Left colon (tissue), 2 donors: ENCODE measurements around the gene BANP. TPM values are rescaled to one million over a fixed set of nuclear protein-coding genes. Genes with fewer than 3 reads are reported as not detected.
"Not testable (repeated sequence)": the region's sequence is repeated elsewhere in the genome, so short reads cannot be mapped to it uniquely, and the experiment has no call there.

Source experiments
- ATAC-seq: fragments of 200-7000 bp; cut with Tn5 transposase; one replicate; pipeline ENCODE4 v1.9.1; 2020; ENCODE audit warnings: mild to moderate bottlenecking, moderate library complexity
- DNase-seq, 2 donors: peaks; one replicate each; pipeline ENCODE4 v3.0.0-alpha.2; 2020
- intact Hi-C, 2 donors: fragments of 100-400 bp; cut with DNase I in 1 of 2; cut with micrococcal nuclease in 1 of 2; formaldehyde crosslinking; loops; one replicate each; pipeline versions ENCODE4 v1.11.2 to v1.14.0; 2022; cut with DNase I, micrococcal nuclease
- total RNA-seq, 2 donors: library from RNA; stranded (reverse); fragmentation: NEBNext Ultra II Directional; extraction: Animal tissue kit (Norgen Biotek cat#: 25700); gene quantifications; one replicate each; pipeline ENCODE4 v1.2.1, GENCODE V29; 2021
- donor health status: DM: no; HTN: no; CAD: no.
- donor health status: DM: yes; HTN: yes; CAD: no.

BANP gene
- total RNA-seq, 2 donors from 2014 or later: 19.5 to 20.2 TPM

DNA sequence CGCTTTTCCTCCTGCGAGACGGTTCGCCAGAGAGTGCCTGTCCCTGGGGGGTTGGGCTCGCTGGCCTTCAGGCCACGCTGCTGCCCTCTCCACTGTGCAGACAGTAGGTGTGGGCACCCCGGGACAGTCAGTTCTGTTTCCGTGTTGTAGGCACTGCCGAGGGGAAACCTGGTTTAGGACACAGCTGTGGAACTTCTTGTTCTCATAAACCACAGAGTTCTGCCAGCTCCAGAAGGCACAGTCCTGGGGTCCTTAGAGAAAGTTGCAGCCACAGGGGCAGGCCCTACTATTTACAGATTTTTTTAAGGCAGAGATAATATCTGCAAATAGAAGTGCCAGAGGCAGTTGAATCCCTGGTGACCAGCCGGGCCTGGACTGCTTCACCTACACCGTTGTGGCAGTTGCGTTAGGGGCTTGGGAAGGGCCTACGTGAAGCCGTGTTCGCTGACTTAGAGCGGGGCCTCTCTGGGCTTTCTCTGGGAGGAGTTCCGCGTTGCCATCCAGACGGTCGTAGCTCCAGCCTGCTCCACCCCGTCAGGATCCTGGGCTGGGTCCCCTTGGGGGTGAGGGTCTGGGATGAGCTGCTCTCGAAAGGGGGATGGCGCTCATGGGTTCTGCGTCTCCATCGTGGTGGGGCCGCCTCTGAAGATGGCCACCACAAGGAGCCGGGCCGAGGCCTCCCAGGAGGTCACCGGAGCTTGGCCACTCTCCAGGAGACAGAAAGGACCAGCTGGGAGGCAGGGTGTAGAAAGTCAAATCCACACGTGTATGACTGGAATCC, 126.3 kb downstream of the BANP start:
- ATAC-seq (no peak), DNase-seq (no peak)
- intact Hi-C loops: no loop called here

DNA sequence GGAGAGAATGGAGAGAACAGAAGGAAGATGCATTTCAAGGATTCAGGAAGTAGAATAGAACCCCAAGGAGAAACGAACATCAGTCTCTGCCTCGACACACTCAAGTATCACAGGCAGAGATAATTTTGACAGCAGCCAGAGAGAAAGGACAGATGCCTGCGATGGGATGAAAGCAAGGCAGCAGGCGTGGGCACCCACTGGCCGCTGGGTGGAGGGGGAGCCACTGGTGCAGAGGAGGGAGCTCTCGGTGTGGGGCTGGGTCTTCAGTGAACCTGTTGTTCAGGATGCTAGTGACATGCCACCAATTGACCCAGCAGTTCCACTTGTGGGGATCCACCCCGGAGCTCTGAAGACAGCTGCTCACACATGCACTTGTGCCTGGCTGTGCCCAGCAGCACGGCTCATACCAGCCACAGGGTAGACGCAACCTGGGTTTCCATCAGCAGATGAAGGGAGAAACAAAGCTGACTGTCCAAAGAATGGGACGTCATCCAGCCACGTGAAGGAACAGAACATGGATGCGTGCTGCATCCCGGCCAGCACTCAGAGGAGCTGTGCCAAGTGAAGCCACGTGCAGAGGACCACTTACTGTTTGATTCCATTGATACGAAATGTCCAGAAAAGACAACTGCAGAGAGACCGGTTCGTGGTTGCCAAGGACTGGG, 127.0 kb downstream of the BANP start:
- DNase-seq (no peak), ATAC-seq (no peak)
- intact Hi-C loops: no loop called here

DNA sequence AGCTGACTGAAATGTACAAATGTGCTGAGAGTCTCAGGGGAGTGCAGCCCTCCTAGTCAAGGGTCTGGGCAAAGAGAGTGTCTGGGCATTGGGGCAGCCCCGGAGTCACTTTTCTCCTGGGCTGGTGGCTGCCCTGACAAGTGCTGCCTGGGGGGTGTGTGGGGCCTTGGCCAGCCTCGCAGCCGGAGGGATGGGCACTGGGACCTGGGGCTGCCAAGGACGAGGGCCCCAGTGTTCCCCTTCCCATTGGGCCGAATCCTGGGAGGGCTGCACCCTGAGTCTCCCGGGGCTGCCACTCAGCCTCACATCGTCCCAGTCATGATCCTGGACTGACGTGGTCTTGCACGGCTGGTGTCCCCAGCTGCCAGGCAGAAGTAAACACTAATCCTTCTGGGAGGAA, 132.3 kb downstream of the BANP start:
- intact Hi-C loops: no loop called here
- DNase-seq (no peak), ATAC-seq (no peak)

DNA sequence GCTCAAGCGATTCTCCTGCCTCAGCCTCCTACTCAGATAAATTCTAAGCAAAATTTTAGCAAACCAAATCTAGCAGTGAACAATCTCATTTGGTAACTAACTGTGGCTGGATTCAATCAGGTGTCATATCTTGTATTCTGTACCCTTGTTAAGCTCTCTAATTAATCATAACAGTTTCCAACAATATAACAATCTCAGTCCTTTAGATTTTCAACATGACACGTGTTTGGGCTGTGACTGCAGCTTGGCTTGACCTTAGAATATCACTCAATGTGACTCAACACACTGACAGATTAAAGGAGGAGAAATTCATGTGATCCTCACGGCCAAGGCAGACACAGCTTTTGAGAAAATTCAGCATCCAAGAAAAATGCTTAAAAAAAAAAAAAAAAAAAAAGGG, 133.6 kb downstream of the BANP start:
- no peak for DNase-seq
- no peak for ATAC-seq
- intact Hi-C loops: no loop called here

DNA sequence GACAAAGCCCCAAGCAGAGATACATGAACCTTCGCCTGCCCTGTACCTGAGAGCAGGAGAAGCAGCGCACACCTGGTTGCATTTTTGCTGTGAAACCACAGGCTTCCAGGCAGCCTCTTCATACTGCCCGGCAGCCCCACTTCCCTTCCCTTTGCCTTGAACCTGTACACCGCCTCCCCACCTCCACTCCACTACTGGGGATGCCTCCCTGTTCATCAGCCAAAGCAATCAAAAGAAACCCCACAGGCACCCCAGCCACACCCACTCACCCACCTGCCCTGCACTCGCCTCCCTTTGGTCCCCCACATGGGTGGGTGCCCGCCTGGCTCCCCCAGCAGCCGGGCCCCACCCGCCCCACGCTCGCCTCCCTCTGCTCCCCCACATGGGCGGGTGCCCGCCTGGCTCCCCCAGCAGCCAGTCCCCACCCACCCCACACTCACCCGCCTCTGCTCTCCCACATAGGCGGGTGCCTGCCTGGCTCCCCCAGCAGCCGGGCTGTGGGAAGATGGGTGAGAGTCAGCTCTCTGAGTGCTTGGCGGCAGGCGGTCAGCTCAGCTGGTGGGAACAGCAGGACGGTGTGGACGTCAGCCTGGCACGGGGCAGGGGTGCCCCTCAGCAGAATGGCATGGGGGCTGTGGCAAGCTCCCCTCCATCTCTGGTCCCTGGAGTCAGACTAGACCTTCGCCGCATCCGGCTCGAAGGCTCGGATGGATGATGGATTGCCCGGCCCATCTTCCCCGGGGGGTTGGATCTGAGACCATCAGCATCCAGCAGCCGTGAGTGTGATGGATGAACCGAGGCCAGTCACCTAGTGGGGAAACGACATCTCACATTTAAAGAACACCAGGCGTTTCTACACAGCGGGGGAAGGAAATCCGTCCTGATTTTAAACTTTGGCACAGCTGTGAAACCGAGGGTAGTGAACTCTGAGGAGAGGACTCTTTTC, 135.6 kb downstream of the BANP start:
- no peak for DNase-seq
- ATAC-seq: no peak
- intact Hi-C loops: no loop called here

DNA sequence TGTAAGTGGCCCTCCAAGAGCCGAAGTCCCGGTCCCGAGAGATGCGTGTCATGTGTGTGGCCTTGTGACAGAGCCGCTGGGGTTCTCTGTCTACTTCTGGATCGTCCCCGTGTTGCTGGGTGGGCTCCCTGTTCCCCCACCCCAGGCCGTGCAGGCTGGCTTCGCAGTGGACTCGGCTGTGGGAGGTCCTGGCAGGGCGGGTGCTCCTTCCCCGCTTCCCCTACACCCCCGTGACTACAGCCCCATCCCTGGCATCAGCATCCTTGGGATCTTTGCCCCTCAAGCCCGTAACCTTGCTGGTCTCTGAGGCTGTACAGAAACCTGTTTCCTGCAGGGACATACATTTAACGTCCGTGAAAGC, 136.3 kb downstream of the BANP start:
- ATAC-seq (no peak), DNase-seq (no peak)
- intact Hi-C loops: no loop called here

DNA sequence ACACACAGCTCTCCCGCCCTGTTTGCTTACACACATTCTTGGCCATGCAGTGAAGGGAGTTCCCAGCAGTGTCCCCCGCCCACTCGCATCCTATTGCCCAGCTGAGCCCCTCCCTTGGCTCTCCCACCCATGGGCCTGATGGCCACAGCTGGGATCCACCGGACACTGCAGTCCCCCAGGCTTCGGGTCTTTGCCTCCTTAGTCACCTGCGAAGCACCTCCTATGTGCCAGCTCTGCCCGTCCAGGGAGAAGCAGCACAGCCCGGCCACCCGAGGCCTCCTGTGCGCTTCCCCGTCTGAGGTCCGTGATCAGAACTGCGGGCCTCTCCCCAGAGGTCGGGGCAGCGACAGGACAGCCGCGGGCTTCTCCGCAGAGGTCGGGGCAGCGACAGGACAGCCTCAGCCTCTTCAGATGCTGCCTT, 136.9 kb downstream of the BANP start:
- intact Hi-C loops: no loop called here

DNA sequence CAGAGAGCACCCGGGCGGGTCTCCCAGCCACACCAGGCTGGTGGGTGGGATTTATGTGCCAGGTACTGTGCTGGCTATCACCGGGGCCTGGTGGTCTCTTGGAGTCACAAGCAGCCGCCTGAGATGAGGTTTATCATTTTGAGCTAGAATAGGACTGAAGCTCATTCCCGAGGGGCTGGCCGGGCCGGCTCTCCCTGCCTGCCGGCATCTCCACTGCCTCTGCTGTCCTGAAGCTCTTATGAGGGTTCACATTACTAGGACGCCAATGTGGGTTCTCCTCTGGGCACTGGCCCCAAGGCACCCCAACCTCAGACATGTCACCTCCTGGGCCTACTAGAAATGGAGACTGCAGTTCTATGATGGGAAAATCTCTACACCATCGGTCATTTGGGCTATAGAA, 137.4 kb downstream of the BANP start:
- ATAC-seq, intact Hi-C loops, DNase-seq: not testable (repeated sequence)

More for the DNA sequence above, 136.9 kb downstream of the BANP start:
- DNase-seq (no peak), ATAC-seq (no peak)

DNA sequence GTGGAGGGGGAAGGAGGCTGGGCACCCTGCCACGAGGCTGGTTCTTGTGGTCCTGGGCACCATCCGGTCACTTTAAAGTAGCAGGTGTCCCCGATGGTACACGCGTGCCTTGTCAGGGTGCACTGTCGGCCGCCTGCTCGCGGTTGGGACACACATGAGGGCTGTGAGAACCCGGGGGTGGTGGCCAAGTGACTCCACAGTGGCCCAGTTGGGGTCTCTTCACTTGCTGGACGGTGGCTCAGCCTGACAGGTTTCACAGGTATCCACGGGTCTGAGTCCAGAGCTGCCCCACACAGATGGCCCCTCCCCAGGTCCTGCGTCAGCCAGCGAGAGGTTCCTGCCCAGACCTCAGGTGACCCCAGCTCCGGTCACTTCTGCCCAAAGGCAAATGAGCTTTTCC, 137.8 kb downstream of the BANP start:
- intact Hi-C loops, DNase-seq, ATAC-seq: not testable (repeated sequence)

DNA sequence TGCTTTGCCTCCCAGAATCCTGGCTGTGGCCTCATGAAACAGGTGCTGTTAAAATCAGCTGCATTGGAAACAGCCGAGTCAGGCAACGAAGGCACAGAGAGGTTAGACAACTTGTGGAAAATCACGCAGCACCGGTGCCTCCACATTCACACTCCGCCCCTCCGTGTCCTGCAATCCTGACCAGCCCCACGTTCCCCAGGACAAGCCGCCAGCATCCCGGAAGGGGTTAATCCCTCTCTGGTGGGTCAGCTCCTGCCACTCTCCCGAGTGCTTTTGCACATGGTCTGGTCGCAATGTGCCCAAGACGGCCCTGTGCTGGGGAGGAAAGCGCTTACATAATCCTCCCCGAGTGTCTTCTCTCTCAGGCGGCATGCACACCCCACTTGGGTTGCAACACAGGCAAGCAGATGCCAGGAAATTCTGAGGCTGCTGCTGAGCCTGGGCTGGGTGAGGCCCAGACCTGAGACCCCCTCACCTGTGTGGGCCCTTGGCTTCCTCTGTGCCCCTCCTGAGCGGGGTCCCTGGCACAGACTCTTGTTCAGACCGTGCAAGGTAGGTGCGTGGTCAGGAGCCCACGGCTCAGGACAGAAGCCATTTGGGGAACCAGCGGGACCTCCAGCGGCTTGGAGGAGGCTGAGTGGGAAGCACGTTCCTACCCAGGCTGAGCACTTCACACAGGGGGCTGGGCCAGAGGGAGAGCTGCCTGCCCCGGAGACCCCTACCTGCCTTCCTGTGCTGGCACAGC, 138.6 kb downstream of the BANP start:
- intact Hi-C loops, ATAC-seq: not testable (repeated sequence)
- DNase-seq: peak in 1 of 2 donors; percentile 40

DNA sequence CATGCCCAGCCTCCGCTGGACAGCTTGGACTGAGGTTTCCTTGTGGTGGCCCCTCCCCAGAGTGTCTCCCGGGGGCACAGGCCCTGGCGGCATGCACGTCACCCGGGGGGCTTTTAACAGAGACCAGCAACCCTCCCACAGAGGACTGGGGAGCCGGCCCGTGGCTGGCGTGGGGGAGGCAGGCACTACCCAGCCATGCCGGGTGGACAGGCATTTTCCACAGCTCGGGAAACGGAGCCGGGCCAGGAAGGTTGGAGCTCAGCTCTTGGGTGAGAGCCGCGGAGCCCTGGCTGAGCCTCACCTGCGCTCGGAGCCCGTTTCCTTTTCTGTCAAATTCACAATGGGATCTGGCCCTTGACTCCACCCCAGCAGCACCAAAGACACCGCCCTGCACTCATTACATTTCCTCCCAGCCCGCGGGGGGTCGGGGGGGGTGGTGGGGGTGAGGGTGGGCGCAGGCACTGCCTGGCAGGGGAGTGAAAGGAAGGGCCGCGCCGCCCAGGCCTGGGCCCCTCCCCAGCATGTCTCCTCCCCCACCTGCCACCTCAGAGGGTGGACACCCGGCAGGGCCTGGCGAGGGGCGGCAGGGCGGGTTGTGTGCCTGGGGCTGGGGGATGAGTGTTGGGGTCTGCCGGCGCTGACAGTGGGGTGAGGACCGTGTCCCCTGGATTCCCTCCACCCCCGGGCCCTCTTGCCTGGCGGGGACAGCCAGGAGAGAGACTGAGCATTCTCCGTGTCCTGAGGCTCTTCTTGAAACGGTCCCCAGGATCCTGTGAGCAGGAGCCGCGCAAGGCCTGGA, 139.3 kb downstream of the BANP start:
- ATAC-seq, DNase-seq, intact Hi-C loops: not testable (repeated sequence)

DNA sequence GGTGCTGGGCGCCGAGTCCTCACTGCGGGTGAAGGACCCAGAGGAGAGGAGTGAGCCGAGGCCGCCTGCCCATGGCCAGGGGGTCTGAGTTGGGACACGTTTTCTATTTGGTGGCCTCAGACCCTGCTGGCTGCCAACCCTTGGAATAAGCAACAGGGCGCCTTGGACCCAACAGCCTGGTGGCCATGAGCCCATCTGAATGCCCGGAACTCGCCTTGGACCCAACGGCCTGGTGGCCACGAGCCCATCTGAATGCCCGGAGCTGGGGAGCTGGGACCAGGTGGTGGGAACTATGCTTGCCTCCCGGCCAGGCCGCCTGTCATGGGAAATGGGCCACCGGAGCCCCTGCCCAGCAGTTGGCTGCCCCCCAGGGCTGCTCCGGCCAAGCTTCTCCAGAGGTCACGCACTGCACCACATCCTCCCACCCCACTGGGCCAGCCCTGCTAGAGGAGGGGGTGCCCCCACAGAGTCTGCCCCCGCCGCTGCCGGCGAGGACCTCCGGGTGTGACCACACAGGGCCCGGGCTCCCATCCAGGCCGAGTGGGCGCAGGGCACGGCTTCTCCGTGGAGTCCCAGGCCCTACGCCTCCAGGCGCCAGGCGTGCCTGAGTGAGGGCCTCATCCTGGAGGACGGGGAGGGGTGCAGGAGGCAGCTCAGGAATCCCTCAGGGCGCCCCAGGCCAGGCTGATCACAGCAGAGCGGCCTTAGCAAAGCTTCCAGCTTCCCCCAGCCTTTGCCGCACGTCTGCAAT, 140.2 kb downstream of the BANP start:
- DNase-seq, ATAC-seq, intact Hi-C loops: not testable (repeated sequence)

DNA sequence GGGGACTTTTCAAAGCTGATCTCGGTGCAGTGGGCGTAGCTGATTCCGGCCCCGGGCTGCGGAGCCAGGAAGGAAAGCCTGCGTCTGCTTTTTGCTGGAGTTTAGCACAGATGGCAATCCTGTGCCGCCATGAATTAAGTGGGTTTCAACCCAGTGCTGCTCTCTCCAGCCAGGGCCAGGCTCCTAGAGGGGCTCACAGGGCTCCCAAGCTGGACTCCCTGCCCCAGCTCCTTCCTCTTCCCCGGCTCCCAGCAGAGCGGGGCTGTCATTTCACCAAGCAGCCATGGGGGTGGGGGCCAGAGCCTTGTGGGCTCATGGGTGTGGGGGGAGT, 140.7 kb downstream of the BANP start:
- ATAC-seq, DNase-seq, intact Hi-C loops: not testable (repeated sequence)

DNA sequence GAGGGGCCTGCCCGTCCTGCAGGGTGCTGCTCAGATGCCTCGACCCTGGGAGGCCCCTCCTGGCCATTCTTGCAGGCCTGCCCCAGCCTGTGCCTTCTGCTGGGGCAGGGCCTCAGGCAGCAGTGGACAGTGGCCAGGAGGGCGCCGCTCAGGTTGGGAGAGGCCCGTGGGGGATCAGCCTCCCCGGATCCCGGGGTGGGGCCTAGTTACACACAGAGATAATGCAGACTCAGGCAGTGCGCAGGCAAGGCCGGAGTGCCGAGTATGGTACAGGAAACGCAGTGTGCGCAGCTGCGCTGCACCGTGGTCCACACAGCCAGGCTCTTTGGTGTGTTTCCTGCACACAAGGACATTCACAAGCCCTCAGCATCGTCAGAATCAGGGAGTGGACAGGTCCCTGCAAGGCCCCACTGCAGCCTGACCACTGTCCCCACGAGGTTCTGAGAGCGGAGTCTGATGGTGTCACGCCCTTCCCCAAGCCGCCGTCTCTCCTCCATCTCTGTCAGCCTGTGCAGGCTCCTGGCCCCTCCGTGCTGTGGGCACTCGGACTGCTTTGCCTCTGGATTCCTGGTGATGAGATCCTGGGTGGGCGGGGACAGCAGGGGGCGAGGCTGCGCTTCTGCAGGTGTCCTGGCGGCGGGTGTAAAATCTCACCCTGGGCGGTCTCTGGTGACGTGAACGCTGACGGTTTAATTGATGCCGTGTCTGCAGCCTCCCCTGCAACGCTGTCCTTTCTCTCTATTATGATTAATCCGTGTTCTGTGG, 141.7 kb downstream of the BANP start:
- DNase-seq, intact Hi-C loops: not testable (repeated sequence)
- peak; percentile 57 for ATAC-seq

DNA sequence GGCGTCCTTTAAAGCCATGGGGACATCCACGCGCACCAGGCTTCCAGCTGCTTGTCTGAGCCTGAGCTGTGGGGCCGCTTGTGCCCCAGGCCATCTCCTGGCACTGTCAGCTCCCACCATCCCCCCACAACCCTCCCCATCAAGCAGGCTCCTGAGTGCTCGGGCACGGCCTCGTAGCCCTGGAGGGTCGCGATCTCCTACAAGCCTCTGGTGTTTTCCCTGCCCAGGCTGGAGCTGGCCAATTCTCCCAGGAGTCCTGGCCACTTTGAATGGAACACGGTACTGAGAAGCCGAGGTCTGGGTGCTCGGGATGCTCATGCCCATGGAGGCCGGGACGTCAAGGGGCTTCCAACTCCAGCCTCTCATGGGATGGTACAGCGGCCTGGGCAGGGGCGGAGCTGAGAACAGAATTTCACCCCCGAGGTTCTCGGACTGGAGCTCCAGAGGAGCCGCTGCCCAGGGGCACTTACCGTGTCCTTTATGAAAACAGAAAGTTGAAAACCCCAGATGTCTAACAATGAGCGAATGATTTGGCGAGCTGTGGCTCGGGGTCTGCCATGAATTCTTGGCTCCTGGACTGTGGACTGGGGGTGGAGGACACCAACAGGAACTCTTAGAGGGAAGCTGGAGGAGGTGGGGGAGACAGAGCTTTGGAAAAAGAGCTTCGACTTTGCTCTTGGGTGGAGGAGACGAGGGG, 142.5 kb downstream of the BANP start:
- DNase-seq, ATAC-seq, intact Hi-C loops: not testable (repeated sequence)

DNA sequence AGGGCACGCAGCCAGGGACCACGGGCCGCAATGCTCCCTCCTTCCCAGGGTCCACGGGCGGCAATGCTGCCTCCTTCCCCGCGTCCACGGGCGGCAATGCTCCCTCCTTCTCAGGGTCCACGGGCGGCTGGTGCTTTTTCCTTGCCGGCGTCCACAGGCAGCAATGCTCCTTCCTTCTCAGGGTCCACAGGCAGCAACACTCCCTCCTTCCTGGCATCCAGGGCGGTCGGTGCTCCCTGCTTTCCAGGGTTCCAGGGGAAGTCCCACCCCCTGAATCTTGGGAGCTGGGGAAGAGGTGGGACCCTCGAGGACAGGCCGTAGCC, 143.0 kb downstream of the BANP start:
- intact Hi-C loops, DNase-seq, ATAC-seq: not testable (repeated sequence)
